Gastrocnemius medialis (tissue), 4 donors: Measurements from ENCODE around the gene PRKD2. TPM values are rescaled to one million over a fixed set of nuclear protein-coding genes. Genes with fewer than 3 reads are reported as not detected.

Source experiments
- ATAC-seq, 2 donors: fragments of 150-250 bp; one replicate each; pipeline ENCODE4 v1.9.1; 2016
- DNase-seq, 2 donors: peaks; one replicate each; pipeline ENCODE4 v3.0.0-alpha.2; 2019
- H3K27ac ChIP-seq, 4 donors: fragments of 200-600 bp; sonication (generic); 1 replicate in 1 of 4; 2 replicates in 3 of 4; pipeline ENCODE4 v1.5.1; 2016 to 2018; ENCODE audit warnings: mild to moderate bottlenecking in 2 of 4, moderate library complexity in 1 of 4
- H3K27me3 ChIP-seq, 3 donors: fragments of 200-600 bp; sonication (generic) in 2 of 3; 1 replicate in 1 of 3; 2 replicates in 2 of 3; pipeline versions ENCODE4 v1.5.1 to v1.6.0; 2016 to 2019; ENCODE audit warnings: mild to moderate bottlenecking in 1 of 3, moderate library complexity in 1 of 3
- H3K36me3 ChIP-seq, 2 donors: fragments of 200-600 bp; sonication (generic) in 1 of 2; one replicate each; pipeline ENCODE4 v1.5.1; 2017 to 2018
- H3K4me1 ChIP-seq, 2 donors: fragments of 200-600 bp; sonication (generic) in 1 of 2; one replicate each; pipeline ENCODE4 v1.5.1; 2016 to 2017; ENCODE audit warnings: mild to moderate bottlenecking in 2 of 2
- H3K4me3 ChIP-seq, 4 donors: fragments of 200-600 bp; sonication (generic) in 3 of 4; 1 replicate in 1 of 4; 2 replicates in 3 of 4; pipeline ENCODE4 v1.5.1; 2016 to 2019; ENCODE audit warnings: mild to moderate bottlenecking in 2 of 4
- H3K9me3 ChIP-seq, 3 donors: fragments of 200-600 bp; sonication (generic) in 2 of 3; 1 replicate in 1 of 3; 2 replicates in 2 of 3; pipeline ENCODE4 v1.5.1; 2016 to 2019
- POLR2A ChIP-seq, 2 donors: fragments of 450-650 bp; IDR thresholded peaks; one replicate each; pipeline ENCODE4 v1.6.1; 2017; ENCODE audit warnings: antibody characterized with exemption in 2 of 2, mild to moderate bottlenecking in 2 of 2, moderate library complexity in 2 of 2
- in situ Hi-C, 4 donors: fragments of 200-750 bp; cut with MboI; loops; one replicate each; pipeline versions ENCODE4 v1.15.0 to v1.8.0; 2017; ENCODE audit warnings: low sequenced_read_pairs in 4 of 4
- intact Hi-C: fragments of 100-400 bp; cut with DNase I; formaldehyde crosslinking; loops from one replicate; pipeline ENCODE4 v1.15.1; 2023; ENCODE audit warnings: low total_unique reads
- total RNA-seq, 4 donors: library from RNA; depleted of rRNA; stranded (reverse); fragments of >200 nt; gene quantifications; one replicate each; pipeline versions ENCODE4 v1.1.0 to v1.2.3, GENCODE V29; 2016
- TF ChIP-seq, protein P1 (sequence below), 5 experiments: fragments of 450-650 bp in 3 of 5; fragments of 200-600 bp in 2 of 5; sonication (generic) in 2 of 5; IDR thresholded peaks in 4 of 5; conservative IDR thresholded peaks in 1 of 5; 1 replicate in 4 of 5; 2 replicates in 1 of 5; pipeline ENCODE4 v1.5.1; 2016 to 2019; ENCODE audit warnings: antibody characterized with exemption in 5 of 5, mild to moderate bottlenecking in 3 of 5, moderate library complexity in 3 of 5

Gene PRKD2
- total RNA-seq, 4 donors from 2014 or later, result 4.2 to 7.2 (median 6.1) TPM

DNA sequence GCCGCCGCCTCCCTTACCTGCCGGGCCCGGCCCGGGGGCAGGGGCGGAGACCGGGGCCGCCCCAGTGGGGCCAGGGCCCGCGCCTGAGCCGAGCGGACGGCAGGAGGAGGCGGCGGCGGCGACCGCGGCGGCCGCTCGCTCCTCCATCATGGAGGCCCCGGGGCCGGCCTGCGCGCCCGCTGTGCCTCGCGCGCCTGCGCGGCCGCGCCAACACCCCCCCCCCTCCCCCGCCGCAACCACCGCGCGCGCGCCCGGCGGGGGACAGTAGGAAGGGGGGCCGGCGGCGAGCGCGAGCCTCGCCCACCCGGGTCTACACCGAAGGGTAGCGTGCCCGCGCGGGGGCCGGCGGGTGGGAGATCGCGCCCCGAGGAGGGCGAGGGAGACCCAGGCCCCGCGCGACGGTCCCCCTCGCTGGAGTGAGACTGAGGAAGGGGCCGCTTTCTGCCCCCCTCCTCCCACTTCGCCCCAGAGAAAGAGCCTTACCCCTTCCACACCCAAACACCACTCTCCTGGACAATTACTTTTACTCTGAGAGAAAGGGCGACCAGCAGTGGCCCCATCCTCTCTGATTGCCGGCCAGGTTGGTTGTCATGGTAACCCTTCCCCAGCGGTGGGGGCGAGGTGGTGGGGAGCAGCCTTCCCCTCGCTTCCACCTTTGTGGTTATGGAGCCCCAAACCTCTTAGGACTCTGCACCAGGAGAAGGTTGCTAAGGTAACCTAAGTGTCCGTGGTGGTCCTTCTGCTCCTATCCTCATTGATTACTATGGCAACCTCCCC lies 29.6 kb upstream of the PRKD2 start, which contains the start of gene STRN4:
TSS of gene STRN4 (minus strand) at position 170 of the 777 bp plus-strand sequence. CDS start at position 150, 20 bp downstream.
- intact Hi-C loops, result loop anchor here (1.0 to 5.0 kb wide), 3 partner anchors 39 to 246 kb away; partner anchors contain the start of gene DACT3
- H3K27ac ChIP-seq, result peak within 1 kb of the TSS; percentile 90 to 98 (median 96)
- TF ChIP-seq POLR2A (IDR thresholded peaks at IDR 0.05), result peak; percentile 82 to 93
- TF ChIP-seq, protein P1, sequence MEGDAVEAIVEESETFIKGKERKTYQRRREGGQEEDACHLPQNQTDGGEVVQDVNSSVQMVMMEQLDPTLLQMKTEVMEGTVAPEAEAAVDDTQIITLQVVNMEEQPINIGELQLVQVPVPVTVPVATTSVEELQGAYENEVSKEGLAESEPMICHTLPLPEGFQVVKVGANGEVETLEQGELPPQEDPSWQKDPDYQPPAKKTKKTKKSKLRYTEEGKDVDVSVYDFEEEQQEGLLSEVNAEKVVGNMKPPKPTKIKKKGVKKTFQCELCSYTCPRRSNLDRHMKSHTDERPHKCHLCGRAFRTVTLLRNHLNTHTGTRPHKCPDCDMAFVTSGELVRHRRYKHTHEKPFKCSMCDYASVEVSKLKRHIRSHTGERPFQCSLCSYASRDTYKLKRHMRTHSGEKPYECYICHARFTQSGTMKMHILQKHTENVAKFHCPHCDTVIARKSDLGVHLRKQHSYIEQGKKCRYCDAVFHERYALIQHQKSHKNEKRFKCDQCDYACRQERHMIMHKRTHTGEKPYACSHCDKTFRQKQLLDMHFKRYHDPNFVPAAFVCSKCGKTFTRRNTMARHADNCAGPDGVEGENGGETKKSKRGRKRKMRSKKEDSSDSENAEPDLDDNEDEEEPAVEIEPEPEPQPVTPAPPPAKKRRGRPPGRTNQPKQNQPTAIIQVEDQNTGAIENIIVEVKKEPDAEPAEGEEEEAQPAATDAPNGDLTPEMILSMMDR (IDR thresholded peaks at IDR 0.05 in 4 of 5, conservative IDR thresholded peaks at IDR 0.05 in 1 of 5), result no peak
- in situ Hi-C loops, result no loop called here
- H3K4me3 ChIP-seq, result peak within 1 kb of the TSS; percentile 87 to 100 (median 92)
- H3K9me3 ChIP-seq, result no peaks in the 10 kb centered on the region
- DNase-seq (no peak), ATAC-seq (peak; percentile 74 to 78)
- peaks cover 0 to 8% of the 10 kb centered on the region in 2 donors for H3K36me3 ChIP-seq
- peaks cover 25 to 51% of the 10 kb centered on the region in 2 donors for H3K4me1 ChIP-seq
- no peaks in the 10 kb centered on the region for H3K27me3 ChIP-seq

DNA sequence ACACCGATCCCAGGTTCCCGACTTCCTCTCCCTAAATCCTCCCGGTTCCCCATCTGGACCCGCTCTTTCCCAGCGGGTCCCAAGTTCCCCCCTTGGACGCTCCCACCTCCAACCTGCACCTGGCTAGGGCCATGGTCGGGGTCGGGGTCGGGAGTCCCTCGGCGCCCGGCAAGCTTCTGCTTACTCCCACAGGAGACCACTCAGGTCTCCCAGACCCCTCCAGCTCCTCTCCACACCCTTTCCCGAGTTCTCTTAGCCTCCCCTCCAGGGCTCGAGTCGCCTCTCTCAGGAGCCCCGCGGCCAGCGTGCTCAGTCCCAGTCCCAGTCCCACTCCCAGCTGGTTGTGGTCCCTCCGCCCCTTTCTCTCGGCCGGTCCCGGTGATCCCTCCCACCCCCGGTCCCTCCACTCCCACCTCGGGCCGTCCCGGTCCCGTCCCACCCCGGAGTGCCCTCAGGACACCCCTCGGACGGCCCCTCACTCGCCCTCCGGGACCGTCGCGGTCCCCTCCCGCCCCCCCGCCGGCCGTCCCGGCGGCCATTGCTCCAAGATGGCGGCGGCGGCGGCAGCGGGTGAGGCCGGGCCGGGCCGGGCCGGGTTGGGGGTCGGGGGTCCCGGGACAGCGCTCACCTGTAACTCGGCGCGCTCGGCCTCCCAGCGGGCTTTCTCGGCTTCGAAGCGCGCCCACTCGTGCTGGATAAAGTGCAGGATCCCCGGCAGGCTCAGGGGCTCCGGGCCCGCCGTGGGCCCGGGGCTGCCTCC lies 28.8 kb upstream of the PRKD2 start, which contains the start of gene FKRP:
TSS of gene FKRP (plus strand) at position 537 of the 760 bp plus-strand sequence. CDS start 9,394 bp downstream, outside the sequence.
- peaks cover 0 to 3% of the 10 kb centered on the region in 2 donors for H3K36me3 ChIP-seq
- in situ Hi-C loops, result no loop called here
- H3K4me3 ChIP-seq, result peak within 1 kb of the TSS; percentile 87 to 100 (median 92)
- TF ChIP-seq POLR2A (IDR thresholded peaks at IDR 0.05), result no peak
- TF ChIP-seq, protein P1 (IDR thresholded peaks at IDR 0.05 in 4 of 5, conservative IDR thresholded peaks at IDR 0.05 in 1 of 5), result no peak
- no peaks in the 10 kb centered on the region for H3K9me3 ChIP-seq
- ATAC-seq (peak; percentile 83 to 84), DNase-seq (no peak)
- intact Hi-C loops, result loop anchor here (1.0 to 5.0 kb wide), 3 partner anchors 38 to 247 kb away; partner anchors contain the start of gene DACT3
- no peaks in the 10 kb centered on the region for H3K27me3 ChIP-seq
- peaks cover 29 to 58% of the 10 kb centered on the region in 2 donors for H3K4me1 ChIP-seq
- H3K27ac ChIP-seq, result peak within 1 kb of the TSS; percentile 90 to 98 (median 96)

DNA sequence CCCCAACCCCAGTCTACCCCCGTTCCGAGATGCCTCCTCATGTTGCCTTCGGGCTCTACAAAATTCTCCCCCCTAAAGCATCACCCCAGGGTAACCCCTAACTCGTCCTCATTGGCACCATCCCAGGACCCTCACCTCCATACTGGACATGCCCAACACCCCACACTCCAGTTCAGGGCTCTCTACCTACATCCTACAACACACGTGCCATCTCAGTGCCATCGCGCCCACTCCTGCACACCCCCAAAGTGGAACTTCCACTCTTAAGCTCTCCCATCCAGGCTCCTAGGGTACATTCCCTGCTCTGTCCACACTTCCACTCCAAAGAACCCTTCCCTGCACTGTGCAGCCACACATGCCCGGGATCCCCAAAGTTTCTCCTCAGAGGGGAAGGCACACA lies 28.1 kb upstream of the PRKD2 start:
- in situ Hi-C loops, result no loop called here
- peaks cover 35 to 62% of the 10 kb centered on the region in 2 donors for H3K4me1 ChIP-seq
- TF ChIP-seq, protein P1 (IDR thresholded peaks at IDR 0.05 in 4 of 5, conservative IDR thresholded peaks at IDR 0.05 in 1 of 5), result no peak
- no peak for TF ChIP-seq POLR2A (IDR thresholded peaks at IDR 0.05)
- H3K27me3 ChIP-seq, result no peaks in the 10 kb centered on the region
- H3K36me3 ChIP-seq, result no peaks in the 10 kb centered on the region
- DNase-seq (no peak), ATAC-seq (peak in 1 of 2 donors; percentile 9)
- intact Hi-C loops, result loop anchor here (5.0 kb wide), 2 partner anchors 38 to 247 kb away; no protein-coding TSS in a partner anchor
- no peaks in the 10 kb centered on the region for H3K9me3 ChIP-seq
- H3K4me3 ChIP-seq, result peak overlapping the region; percentile 78 to 100 (median 92)
- peak overlapping the region; percentile 90 to 98 (median 96) for H3K27ac ChIP-seq

DNA sequence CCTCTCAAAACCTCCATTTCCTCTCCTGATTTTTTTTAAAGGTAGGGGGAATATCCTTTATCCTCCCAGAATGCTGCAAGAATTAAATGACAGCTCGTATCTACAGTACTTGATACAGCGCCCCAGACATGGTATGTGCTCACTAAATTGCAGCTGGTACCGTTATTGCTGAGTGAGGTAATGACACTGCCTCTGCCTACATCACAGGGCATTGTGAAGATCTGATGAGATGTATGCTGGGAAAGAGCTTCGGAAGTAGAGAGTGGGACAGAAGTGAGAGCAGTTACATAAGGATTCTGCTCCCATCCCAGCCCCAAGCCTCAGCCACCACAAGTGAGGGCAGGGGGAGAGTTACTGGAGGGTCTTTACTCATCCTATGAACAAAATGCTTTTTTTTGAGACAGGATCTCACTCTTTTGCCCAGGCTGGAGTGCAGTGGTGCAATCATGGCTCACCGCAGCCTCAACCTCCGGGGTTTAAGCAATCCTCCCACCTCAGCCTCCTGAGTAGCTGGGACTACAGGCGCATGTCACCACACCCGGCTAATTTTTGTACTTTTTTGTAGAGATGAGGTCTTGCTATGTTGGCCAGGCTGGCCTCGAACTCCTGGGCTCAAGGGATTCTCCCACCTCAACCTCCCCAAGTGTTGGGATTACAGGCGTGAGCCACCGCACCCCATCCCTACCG lies 27.2 kb upstream of the PRKD2 start:
- intact Hi-C loops, result no loop called here
- no peaks in the 10 kb centered on the region for H3K36me3 ChIP-seq
- DNase-seq (no peak), ATAC-seq (no peak)
- H3K27ac ChIP-seq, result no peak overlapping the region
- in situ Hi-C loops, result no loop called here
- peak overlapping the region in 2 of 4 donors; percentile 92 to 93 for H3K4me3 ChIP-seq
- peaks cover 44 to 67% of the 10 kb centered on the region in 2 donors for H3K4me1 ChIP-seq
- H3K9me3 ChIP-seq, result no peaks in the 10 kb centered on the region
- TF ChIP-seq, protein P1 (IDR thresholded peaks at IDR 0.05 in 4 of 5, conservative IDR thresholded peaks at IDR 0.05 in 1 of 5), result no peak
- no peak for TF ChIP-seq POLR2A (IDR thresholded peaks at IDR 0.05)
- no peaks in the 10 kb centered on the region for H3K27me3 ChIP-seq
